Measurements from ENCODE around the gene STPG4. TPM values are rescaled to one million over a fixed set of nuclear protein-coding genes. Genes with fewer than 3 reads are reported as not detected.
A peak's percentile ranks its signal among the peaks of the same experiment; 100 is the strongest.

The STPG4 gene
- total RNA-seq, 1 donor from 2014 or later: not detected

GRCh38 chr2:47073217-47073616 lies 81.9 kb downstream of the STPG4 start:
- peak overlapping the region; percentile 93 for H3K27ac ChIP-seq (replicated peaks)
- no peak for DNase-seq
- H3K4me3 ChIP-seq: no peak overlapping the region
- H3K36me3 ChIP-seq: no peaks in the 10 kb centered on the region
- intact Hi-C loops (cut with micrococcal nuclease): no loop called here
- H3K27me3 ChIP-seq (ENCODE audit: low read depth): no peaks in the 10 kb centered on the region
- TF ChIP-seq CTCF (IDR thresholded peaks at IDR 0.05; ENCODE audit: borderline replicate concordance): no peak
- H3K4me1 ChIP-seq: peaks cover 96% of the 10 kb centered on the region
- H3K9me3 ChIP-seq (replicated peaks): no peaks in the 10 kb centered on the region

DNA sequence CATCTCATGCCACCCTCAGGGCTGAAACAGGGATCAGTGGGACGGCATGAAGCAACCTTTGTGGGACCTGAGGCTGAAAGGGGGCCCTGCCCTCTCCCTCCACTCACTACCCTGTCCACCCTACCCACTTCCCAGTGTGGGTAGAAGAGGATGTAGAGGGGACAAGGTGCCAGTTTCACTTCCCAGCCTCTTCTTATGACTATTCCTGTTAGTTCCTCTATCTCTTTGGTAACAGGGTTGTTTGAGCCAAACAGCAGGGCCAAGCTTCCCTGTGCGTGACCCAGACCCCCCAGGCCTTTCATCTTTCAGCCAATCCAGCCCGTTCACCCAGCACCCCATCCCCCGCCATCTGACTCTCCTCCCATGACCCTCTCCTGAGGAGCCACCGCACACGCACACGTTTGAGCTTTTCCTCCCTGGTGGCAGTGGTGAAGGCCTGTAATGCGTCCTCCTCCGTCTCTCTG lies 82.3 kb downstream of the STPG4 start:
- H3K4me1 ChIP-seq: peaks cover 99% of the 10 kb centered on the region
- no peak for TF ChIP-seq CTCF (IDR thresholded peaks at IDR 0.05; ENCODE audit: borderline replicate concordance)
- peak; percentile 63 for DNase-seq
- H3K27ac ChIP-seq (replicated peaks): peak overlapping the region; percentile 93
- no peaks in the 10 kb centered on the region for H3K9me3 ChIP-seq (replicated peaks)
- no peaks in the 10 kb centered on the region for H3K36me3 ChIP-seq
- peak overlapping the region; percentile 9 for H3K4me3 ChIP-seq
- intact Hi-C loops (cut with micrococcal nuclease): no loop called here
- H3K27me3 ChIP-seq (ENCODE audit: low read depth): no peaks in the 10 kb centered on the region

DNA sequence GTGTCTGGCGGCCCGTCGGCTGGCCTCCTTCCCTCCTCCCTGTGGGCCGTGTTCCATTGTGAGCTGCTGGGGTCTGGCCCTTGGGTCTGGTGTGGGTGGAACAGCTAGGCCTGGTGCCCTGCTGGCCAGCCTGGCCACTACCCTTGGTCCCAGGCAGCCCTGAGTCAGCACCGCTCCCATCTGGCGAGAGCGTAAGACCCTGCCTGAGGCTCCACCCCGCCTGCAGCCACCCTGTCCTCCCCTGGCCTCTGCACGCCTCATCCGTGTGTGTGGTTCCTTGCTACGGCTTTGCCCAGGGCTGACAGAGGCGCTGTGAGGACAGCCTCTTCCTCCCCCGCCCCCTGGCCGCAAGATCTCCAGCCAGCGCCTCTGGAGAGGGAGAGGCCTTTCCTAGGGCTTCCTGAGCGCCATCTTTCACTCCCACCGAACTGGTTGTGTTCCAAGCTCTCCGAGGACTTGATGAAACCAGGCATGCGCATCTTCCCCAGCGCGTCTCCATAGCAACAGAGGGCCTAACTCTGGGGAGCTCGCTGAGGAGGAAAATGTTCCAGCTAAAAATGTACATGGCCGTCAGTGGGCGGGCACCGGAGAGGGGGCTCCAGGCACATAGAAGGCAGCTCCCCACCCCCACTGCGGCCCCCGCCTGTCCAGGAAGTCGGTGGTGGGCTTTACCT lies 83.0 kb downstream of the STPG4 start:
- H3K4me3 ChIP-seq: peak overlapping the region; percentile 9
- peaks cover 98% of the 10 kb centered on the region for H3K4me1 ChIP-seq
- no peaks in the 10 kb centered on the region for H3K9me3 ChIP-seq (replicated peaks)
- peak overlapping the region; percentile 93 for H3K27ac ChIP-seq (replicated peaks)
- H3K36me3 ChIP-seq: no peaks in the 10 kb centered on the region
- H3K27me3 ChIP-seq (ENCODE audit: low read depth): no peaks in the 10 kb centered on the region
- DNase-seq: peak; percentile 87
- intact Hi-C loops (cut with micrococcal nuclease): no loop called here
- TF ChIP-seq CTCF (IDR thresholded peaks at IDR 0.05; ENCODE audit: borderline replicate concordance): peak; percentile 42

DNA sequence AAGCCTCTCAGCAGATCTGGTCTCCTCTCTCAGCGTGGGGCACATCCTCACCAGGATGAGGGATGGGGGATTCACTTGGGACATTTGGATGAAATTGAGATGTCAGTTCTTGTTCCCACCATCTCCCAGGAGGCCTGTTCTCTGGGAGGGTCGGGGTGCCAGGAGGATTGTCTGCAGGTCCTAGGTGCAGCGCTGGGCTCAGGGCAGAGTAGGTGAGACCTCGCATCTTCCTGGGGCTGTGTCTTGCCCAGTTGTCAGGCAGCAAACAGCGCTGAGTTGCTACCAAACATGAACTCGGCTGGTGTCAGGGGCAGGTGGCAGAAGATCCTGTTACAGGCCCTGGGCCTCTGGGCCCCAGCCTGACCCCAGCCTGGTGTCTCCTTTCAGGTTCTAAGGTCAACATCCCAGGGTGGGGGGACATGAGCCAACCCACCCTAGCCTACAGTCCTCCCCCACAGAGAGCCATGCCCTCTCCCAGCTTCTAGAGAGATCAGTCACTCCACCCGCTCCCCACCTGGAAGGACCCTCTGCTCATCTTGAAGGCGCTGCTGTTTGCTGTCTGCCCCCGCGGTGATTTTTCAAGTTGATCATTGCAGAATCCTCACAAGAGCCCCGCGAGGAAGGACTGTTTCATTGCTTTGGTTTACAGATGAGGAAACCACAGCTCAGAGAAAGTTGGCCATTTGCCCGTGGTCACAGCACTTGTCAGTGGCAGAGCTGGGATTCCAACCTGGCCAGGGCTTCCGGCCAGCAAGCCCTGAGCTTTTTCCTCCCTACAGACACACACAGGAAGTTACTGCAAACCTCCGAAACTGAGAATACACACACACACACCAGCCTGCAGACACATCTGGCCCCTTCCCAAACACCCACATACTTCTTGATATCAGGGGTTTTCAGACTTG lies 83.9 kb downstream of the STPG4 start:
- intact Hi-C loops (cut with micrococcal nuclease): no loop called here
- no peak for TF ChIP-seq CTCF (IDR thresholded peaks at IDR 0.05; ENCODE audit: borderline replicate concordance)
- H3K36me3 ChIP-seq: no peaks in the 10 kb centered on the region
- H3K27ac ChIP-seq (replicated peaks): peak overlapping the region; percentile 93
- H3K27me3 ChIP-seq (ENCODE audit: low read depth): no peaks in the 10 kb centered on the region
- H3K4me1 ChIP-seq: peaks cover 94% of the 10 kb centered on the region
- H3K4me3 ChIP-seq: no peak overlapping the region
- no peaks in the 10 kb centered on the region for H3K9me3 ChIP-seq (replicated peaks)
- DNase-seq: peak; percentile 79

- no peak overlapping the region for H3K4me3 ChIP-seq
- peaks cover 94% of the 10 kb centered on the region for H3K4me1 ChIP-seq
- intact Hi-C loops (cut with micrococcal nuclease): no loop called here
- no peaks in the 10 kb centered on the region for H3K27me3 ChIP-seq (ENCODE audit: low read depth)
- H3K27ac ChIP-seq (replicated peaks): peak overlapping the region; percentile 93
- H3K9me3 ChIP-seq (replicated peaks): no peaks in the 10 kb centered on the region
- no peak for DNase-seq
- TF ChIP-seq CTCF (IDR thresholded peaks at IDR 0.05; ENCODE audit: borderline replicate concordance): no peak
- no peaks in the 10 kb centered on the region for H3K36me3 ChIP-seq
Measured at GRCh38 chr2:47070155-47070919, 84.8 kb downstream of the STPG4 start.

Measured in left ventricle myocardium inferior (tissue), 1 donor.